NCI-H748 (cell line): Measurements from ENCODE around the gene FMNL2.
A peak's percentile ranks its signal among the peaks of the same experiment; 100 is the strongest.
"Not testable (repeated sequence)": the region's sequence is repeated elsewhere in the genome, so short reads cannot be mapped to it uniquely, and the experiment has no call there.

Experiments
- DNase-seq: peaks from one replicate; lab custom pipeline; 2025; ENCODE audit not compliant: unreplicated experiment; lab: John Stamatoyannopoulos, UW

FMNL2 gene

GRCh38 chr2:152466980-152467676, 132.2 kb downstream of the FMNL2 start:
- no peak for DNase-seq

- DNase-seq = no peak
These were observed 132.9 kb downstream of the FMNL2 start for GRCh38 chr2:152467677-152468410.

- peak; percentile 92 for DNase-seq
These were observed 134.1 kb downstream of the FMNL2 start for GRCh38 chr2:152468899-152469692.

GRCh38 chr2:152470861-152471854, 136.2 kb downstream of the FMNL2 start:
- DNase-seq = no peak

- no peak for DNase-seq
These were observed 137.5 kb downstream of the FMNL2 start for GRCh38 chr2:152472481-152472887.

- DNase-seq = no peak
These were observed 138.3 kb downstream of the FMNL2 start for GRCh38 chr2:152473151-152473857.

- DNase-seq = not testable (repeated sequence)
These were observed 139.5 kb downstream of the FMNL2 start for GRCh38 chr2:152474523-152474922.

- no peak for DNase-seq
These were observed 141.0 kb downstream of the FMNL2 start for GRCh38 chr2:152475982-152476381.

- DNase-seq = no peak
These were observed 142.5 kb downstream of the FMNL2 start for GRCh38 chr2:152477347-152478092.

- no peak for DNase-seq
These were observed 144.3 kb downstream of the FMNL2 start for GRCh38 chr2:152479282-152479681.

- DNase-seq = no peak
These were observed 145.9 kb downstream of the FMNL2 start for GRCh38 chr2:152480821-152481399.

- DNase-seq = no peak
These were observed 147.1 kb downstream of the FMNL2 start for GRCh38 chr2:152481881-152482583.

- no peak for DNase-seq
These were observed 148.5 kb downstream of the FMNL2 start for GRCh38 chr2:152483276-152484063.

- DNase-seq = no peak
These were observed 151.2 kb downstream of the FMNL2 start for GRCh38 chr2:152485954-152486736.

- DNase-seq = no peak
These were observed 151.9 kb downstream of the FMNL2 start for GRCh38 chr2:152486737-152487400.

GRCh38 chr2:152488075-152488474, 153.1 kb downstream of the FMNL2 start:
- no peak for DNase-seq
